ENCODE results near the gene COL6A5.
A peak's percentile ranks its signal among the peaks of the same experiment; 100 is the strongest.

The COL6A5 gene

DNA sequence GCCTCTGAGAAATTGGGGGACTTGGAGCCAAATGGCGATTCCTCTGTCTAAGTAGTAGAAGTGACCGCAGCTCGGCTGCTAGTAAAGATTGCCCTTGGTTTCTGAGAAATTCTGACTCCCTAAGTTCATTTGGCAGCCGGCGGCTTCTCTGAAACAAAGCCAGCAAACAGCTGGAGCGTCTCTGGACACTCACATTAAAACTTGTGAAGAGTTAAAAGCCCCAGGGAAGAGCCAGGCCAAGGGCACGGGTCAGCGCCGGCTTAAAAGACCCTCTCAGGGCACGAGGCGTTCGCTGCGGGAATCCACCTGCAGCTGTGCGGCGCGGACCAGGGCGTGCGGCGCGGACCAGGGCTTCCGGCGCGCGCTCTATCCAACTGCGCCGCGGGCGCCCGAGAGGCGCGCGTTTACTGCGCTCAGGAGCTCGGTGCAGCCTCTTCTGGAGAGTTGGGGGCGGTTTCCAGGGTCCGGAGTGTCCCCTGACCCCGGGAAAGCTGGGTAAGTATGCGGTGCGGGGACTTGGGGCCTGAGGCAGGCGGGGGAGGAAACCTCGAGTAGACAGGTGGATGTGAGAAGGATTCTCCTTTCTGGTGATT is at the start of gene COL6A5:
COL6A5 (plus strand) TSS at position 186 of the 593 bp plus-strand sequence. CDS start 27,967 bp downstream, outside the sequence.
- H3K4me3 ChIP-seq (replicated peaks; ENCODE audit: low read depth, low read length), result no peak within 1 kb of the TSS
- no peak for DNase-seq (ENCODE audit: low read depth)
- TF ChIP-seq, protein P1, sequence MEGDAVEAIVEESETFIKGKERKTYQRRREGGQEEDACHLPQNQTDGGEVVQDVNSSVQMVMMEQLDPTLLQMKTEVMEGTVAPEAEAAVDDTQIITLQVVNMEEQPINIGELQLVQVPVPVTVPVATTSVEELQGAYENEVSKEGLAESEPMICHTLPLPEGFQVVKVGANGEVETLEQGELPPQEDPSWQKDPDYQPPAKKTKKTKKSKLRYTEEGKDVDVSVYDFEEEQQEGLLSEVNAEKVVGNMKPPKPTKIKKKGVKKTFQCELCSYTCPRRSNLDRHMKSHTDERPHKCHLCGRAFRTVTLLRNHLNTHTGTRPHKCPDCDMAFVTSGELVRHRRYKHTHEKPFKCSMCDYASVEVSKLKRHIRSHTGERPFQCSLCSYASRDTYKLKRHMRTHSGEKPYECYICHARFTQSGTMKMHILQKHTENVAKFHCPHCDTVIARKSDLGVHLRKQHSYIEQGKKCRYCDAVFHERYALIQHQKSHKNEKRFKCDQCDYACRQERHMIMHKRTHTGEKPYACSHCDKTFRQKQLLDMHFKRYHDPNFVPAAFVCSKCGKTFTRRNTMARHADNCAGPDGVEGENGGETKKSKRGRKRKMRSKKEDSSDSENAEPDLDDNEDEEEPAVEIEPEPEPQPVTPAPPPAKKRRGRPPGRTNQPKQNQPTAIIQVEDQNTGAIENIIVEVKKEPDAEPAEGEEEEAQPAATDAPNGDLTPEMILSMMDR (IDR thresholded peaks at IDR 0.05; ENCODE audit: low read length, missing control alignments), result no peak

- H3K4me3 ChIP-seq (replicated peaks; ENCODE audit: low read depth, low read length), result no peak overlapping the region
- no peak for DNase-seq (ENCODE audit: low read depth)
- TF ChIP-seq, protein P1 (IDR thresholded peaks at IDR 0.05; ENCODE audit: low read length, missing control alignments), result no peak
These were observed 45.9 kb upstream of the COL6A5 start for GRCh38 chr3:130299531-130299930.

DNA sequence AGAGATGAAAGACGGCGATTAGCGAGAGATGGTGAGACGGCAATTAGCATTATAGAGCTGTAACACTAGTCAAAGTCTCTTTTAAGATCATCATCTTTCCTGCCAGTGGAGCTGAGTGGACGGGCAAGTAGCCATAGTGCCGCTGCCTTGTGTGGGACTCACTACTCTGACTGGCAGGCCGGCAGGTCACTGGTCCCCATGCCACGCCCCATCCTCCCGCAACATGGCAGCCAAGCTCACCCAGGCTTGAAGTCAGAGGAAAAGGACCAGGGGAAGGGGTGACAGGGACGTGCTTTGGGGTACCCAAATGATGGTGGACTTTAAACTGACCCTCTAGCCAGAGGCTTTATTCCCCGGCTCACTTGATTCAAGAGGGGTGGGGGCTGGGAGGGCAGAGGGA is 44.6 kb upstream of the COL6A5 start:
- H3K4me3 ChIP-seq (replicated peaks; ENCODE audit: low read depth, low read length), result no peak overlapping the region
- TF ChIP-seq, protein P1 (IDR thresholded peaks at IDR 0.05; ENCODE audit: low read length, missing control alignments), result no peak
- DNase-seq (ENCODE audit: low read depth), result no peak

GRCh38 chr3:130310109-130310508 is 35.4 kb upstream of the COL6A5 start:
- TF ChIP-seq, protein P1 (IDR thresholded peaks at IDR 0.05; ENCODE audit: low read length, missing control alignments), result no peak

DNA sequence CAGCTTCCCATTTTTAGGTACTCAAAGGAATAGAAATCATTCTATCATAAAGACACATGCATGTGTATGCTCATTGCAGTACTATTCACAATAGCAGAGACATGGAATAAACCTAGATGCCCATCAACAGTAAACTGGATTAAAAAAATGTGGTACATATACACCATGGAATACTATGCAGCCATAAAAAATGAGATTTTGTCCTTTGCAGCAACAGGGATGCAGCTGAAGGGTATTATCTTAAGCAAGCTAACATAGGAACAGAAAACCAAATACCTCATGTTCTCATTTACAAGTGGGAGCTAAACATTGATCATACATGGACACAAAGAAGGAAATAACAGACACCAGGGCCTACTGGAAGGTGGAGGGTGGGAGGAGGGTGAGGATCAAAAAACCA is 33.1 kb upstream of the COL6A5 start:
- no peak for DNase-seq (ENCODE audit: low read depth)
- TF ChIP-seq, protein P1 (IDR thresholded peaks at IDR 0.05; ENCODE audit: low read length, missing control alignments), result no peak
- no peak overlapping the region for H3K4me3 ChIP-seq (replicated peaks; ENCODE audit: low read depth, low read length)

More at GRCh38 chr3:130310109-130310508, 35.4 kb upstream of the COL6A5 start:
- H3K4me3 ChIP-seq (replicated peaks; ENCODE audit: low read depth, low read length), result no peak overlapping the region
- DNase-seq (ENCODE audit: low read depth), result no peak

- TF ChIP-seq, protein P1 (IDR thresholded peaks at IDR 0.05; ENCODE audit: low read length, missing control alignments), result no peak
- DNase-seq (ENCODE audit: low read depth), result peak; percentile 13
- H3K4me3 ChIP-seq (replicated peaks; ENCODE audit: low read depth, low read length), result no peak overlapping the region
These were observed 29.3 kb upstream of the COL6A5 start for GRCh38 chr3:130316169-130316568.

DNA sequence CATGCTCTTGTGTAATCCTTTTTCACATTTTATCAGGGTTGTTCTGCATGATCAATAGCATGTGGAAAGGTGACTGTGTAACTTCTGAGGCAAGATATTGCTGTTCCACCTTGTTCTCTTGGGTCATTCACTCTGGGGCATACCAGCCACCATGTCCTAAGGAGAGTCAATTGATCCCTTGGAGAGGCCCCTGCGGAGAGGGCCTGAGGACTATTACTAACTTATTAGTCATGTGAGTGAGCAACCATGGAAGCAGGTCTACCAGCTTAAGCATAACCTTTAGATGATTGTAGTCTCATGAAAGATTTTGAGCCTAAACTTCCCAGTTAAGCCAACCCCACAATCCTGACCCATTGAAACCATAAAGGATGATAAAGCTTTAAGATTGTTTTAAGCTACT is 22.0 kb upstream of the COL6A5 start:
- TF ChIP-seq, protein P1 (IDR thresholded peaks at IDR 0.05; ENCODE audit: low read length, missing control alignments), result no peak
- H3K4me3 ChIP-seq (replicated peaks; ENCODE audit: low read depth, low read length), result no peak overlapping the region
- DNase-seq (ENCODE audit: low read depth), result no peak

Data from fibroblast of pulmonary artery (primary cell).